Stimulated activated CD4-positive, alpha-beta T cell treated with anti-CD3 and anti-CD28 coated beads, TNF-alpha, amount 100 ng/mL, for 48 hours (primary cell): ENCODE data around the gene HOXD4.

Experiments
- DNase-seq, 3 donors: peaks; one replicate each; pipeline ENCODE4 v3.0.0-alpha.2; 2020; ENCODE audit warnings: low read depth in 3 of 3

The HOXD4 gene

GRCh38 chr2:176151442-176152287, at the start of gene HOXD4:
HOXD4 (plus strand) TSS chr2:176151550; CDS start chr2:176151634, 84 bp downstream.
- DNase-seq = no peak

GRCh38 chr2:176101842-176102241, 49.5 kb upstream of the HOXD4 start:
- DNase-seq = no peak

GRCh38 chr2:176102309-176102866, 49.0 kb upstream of the HOXD4 start:
- DNase-seq = no peak

GRCh38 chr2:176103194-176103593, 48.2 kb upstream of the HOXD4 start:
- DNase-seq = no peak

- DNase-seq = no peak
These were observed 47.5 kb upstream of the HOXD4 start for GRCh38 chr2:176103742-176104315.

- no peak for DNase-seq
These were observed 46.9 kb upstream of the HOXD4 start for GRCh38 chr2:176104316-176105077.

- DNase-seq = no peak
These were observed 46.1 kb upstream of the HOXD4 start for GRCh38 chr2:176105078-176105729.

GRCh38 chr2:176105730-176106580, 45.4 kb upstream of the HOXD4 start:
- DNase-seq = no peak

GRCh38 chr2:176106581-176107539, 44.5 kb upstream of the HOXD4 start, which contains the start of gene HOXD11:
HOXD11 (plus strand) TSS chr2:176107280; CDS start chr2:176107356, 76 bp downstream.
- no peak for DNase-seq

GRCh38 chr2:176107731-176108181, 43.6 kb upstream of the HOXD4 start:
- no peak for DNase-seq

- no peak for DNase-seq
These were observed 42.0 kb upstream of the HOXD4 start for GRCh38 chr2:176109192-176109901.

GRCh38 chr2:176109946-176110345, 41.4 kb upstream of the HOXD4 start:
- DNase-seq = no peak

GRCh38 chr2:176110415-176111308, 40.7 kb upstream of the HOXD4 start:
- DNase-seq = no peak

GRCh38 chr2:176111309-176111663, 40.1 kb upstream of the HOXD4 start:
- no peak for DNase-seq

GRCh38 chr2:176111846-176112374, 39.4 kb upstream of the HOXD4 start:
- no peak for DNase-seq

GRCh38 chr2:176112375-176113302, 38.7 kb upstream of the HOXD4 start:
- no peak for DNase-seq
